Measurements from ENCODE around the gene HBZ.

GRCh38 chr16:120756-121155 lies 31.7 kb upstream of the HBZ start:
- TF ChIP-seq CTCF (IDR thresholded peaks at IDR 0.05; ENCODE audit: low read length) (no peak), EZH2 (optimal IDR thresholded peaks at IDR 0.05; ENCODE audit: low read depth, low read length) (no peak), EZH2phosphoT487 (IDR thresholded peaks at IDR 0.05; ENCODE audit: low read length) (no peak)
